ENCODE measurements around the gene ABCD1. TPM values are rescaled to one million over a fixed set of nuclear protein-coding genes. Genes with fewer than 3 reads are reported as not detected.
"Not testable (repeated sequence)": the region's sequence is repeated elsewhere in the genome, so short reads cannot be mapped to it uniquely, and the experiment has no call there.

ABCD1 gene
- total RNA-seq (ENCODE audit: low replicate concordance) = 6.2 and 8.0 TPM in 2 replicates
- long read RNA-seq = 0 reads

DNA sequence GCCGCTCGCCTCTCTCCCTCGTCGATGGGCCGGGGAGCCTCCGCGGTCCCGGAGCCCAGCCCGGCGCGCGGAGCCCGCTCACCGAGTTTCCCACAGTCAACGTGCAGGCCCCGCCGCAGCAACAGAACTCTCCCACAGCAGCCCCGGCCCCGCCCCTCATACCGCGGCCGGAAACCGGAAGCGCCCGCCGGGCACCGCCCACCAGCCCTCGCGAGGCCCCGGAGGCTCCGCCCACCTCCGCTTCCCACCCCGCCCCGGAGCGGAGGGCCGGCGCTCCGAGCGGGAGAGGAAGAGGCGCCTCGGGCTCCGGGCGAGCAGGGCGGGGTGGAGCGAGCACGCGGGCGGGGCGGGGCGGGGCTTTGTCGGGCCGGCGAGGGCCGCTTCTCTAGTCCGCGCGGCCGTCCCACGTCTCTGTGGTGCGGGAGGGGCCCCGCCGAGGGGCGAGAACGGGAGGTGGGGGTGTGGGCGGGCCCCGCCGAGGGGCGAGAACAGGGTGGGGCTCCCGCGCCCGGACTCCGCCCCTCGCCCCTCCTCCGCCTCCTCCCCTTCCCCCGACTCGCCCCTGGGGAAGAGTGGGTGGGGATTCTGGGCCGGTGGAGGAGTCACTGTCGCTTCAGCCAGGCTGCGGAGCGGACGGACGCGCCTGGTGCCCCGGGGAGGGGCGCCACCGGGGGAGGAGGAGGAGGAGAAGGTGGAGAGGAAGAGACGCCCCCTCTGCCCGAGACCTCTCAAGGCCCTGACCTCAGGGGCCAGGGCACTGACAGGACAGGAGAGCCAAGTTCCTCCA lies at the start of gene ABCD1, which contains the start of gene BCAP31:
ABCD1 (plus strand) TSS at position 605 of the 787 bp plus-strand sequence. CDS start 411 bp downstream, outside the sequence.
BCAP31 (minus strand) TSS at position 136 of the 787 bp plus-strand sequence. CDS start 1,143 bp downstream, outside the sequence.
- peaks cover 9% of the 10 kb centered on the region for H3K4me1 Mint-ChIP-seq (ENCODE audit: unreplicated experiment)
- H3K27me3 Mint-ChIP-seq = no peaks in the 10 kb centered on the region
- DNase-seq (ENCODE audit: extremely low spot score, unreplicated experiment) = peak; percentile 93
- H3K36me3 Mint-ChIP-seq = peaks cover 6% of the 10 kb centered on the region
- peak within 1 kb of the TSS; percentile 94 for H3K27ac Mint-ChIP-seq
- no peaks in the 10 kb centered on the region for H3K9me3 Mint-ChIP-seq
- TF ChIP-seq, protein P1, sequence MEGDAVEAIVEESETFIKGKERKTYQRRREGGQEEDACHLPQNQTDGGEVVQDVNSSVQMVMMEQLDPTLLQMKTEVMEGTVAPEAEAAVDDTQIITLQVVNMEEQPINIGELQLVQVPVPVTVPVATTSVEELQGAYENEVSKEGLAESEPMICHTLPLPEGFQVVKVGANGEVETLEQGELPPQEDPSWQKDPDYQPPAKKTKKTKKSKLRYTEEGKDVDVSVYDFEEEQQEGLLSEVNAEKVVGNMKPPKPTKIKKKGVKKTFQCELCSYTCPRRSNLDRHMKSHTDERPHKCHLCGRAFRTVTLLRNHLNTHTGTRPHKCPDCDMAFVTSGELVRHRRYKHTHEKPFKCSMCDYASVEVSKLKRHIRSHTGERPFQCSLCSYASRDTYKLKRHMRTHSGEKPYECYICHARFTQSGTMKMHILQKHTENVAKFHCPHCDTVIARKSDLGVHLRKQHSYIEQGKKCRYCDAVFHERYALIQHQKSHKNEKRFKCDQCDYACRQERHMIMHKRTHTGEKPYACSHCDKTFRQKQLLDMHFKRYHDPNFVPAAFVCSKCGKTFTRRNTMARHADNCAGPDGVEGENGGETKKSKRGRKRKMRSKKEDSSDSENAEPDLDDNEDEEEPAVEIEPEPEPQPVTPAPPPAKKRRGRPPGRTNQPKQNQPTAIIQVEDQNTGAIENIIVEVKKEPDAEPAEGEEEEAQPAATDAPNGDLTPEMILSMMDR (conservative IDR thresholded peaks at IDR 0.05) = no peak
- H3K4me3 Mint-ChIP-seq = peak within 1 kb of the TSS; percentile 90

DNA sequence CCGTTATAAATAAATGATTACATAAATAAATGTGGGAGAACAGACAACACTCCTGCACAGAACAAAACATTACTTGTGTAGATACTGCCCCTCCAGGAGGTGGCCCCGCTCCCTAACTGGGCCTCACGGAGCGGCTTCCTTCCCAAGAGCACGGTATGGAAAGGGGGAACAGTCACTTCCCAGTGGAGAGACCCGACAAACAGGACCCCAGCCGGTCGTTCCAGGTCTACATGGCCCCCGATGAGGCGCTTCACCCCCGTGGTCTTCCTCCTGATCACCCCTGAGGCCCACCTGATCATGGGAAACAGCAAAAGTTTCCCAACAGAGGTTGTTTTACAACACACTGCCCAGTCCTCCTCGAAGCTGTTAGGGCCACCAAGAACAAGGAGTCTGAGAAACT lies 43.5 kb upstream of the ABCD1 start:
- H3K4me3 Mint-ChIP-seq = no peak overlapping the region
- H3K4me1 Mint-ChIP-seq (ENCODE audit: unreplicated experiment) = no peaks in the 10 kb centered on the region
- TF ChIP-seq, protein P1 (conservative IDR thresholded peaks at IDR 0.05) = no peak
- no peak overlapping the region for H3K27ac Mint-ChIP-seq
- peaks cover 10% of the 10 kb centered on the region for H3K9me3 Mint-ChIP-seq
- no peaks in the 10 kb centered on the region for H3K36me3 Mint-ChIP-seq
- peaks cover 3% of the 10 kb centered on the region for H3K27me3 Mint-ChIP-seq
- DNase-seq (ENCODE audit: extremely low spot score, unreplicated experiment) = no peak

DNA sequence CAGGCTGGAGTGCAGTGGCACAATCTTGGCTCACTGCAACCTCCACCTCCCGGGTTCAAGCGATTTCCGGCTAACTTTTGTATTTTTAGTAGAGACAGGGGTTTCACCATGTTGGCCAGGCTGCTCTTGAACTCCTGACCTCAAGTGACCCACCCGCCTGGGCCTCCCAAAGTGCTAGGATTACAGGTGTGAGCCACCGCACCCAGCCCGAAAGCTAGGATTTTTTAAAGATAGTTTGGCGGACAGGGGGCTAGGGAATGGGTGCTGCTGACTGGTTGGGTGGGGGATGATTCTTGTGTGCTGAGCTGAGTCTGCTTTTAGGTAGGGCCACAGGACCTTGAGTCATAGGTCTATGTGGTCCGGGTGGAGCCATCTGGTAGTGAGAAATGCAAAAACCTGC lies 41.2 kb upstream of the ABCD1 start:
- H3K36me3 Mint-ChIP-seq; H3K4me1 Mint-ChIP-seq (ENCODE audit: unreplicated experiment); H3K4me3 Mint-ChIP-seq; H3K9me3 Mint-ChIP-seq; H3K27ac Mint-ChIP-seq; H3K27me3 Mint-ChIP-seq; DNase-seq (ENCODE audit: extremely low spot score, unreplicated experiment): not testable (repeated sequence)

DNA sequence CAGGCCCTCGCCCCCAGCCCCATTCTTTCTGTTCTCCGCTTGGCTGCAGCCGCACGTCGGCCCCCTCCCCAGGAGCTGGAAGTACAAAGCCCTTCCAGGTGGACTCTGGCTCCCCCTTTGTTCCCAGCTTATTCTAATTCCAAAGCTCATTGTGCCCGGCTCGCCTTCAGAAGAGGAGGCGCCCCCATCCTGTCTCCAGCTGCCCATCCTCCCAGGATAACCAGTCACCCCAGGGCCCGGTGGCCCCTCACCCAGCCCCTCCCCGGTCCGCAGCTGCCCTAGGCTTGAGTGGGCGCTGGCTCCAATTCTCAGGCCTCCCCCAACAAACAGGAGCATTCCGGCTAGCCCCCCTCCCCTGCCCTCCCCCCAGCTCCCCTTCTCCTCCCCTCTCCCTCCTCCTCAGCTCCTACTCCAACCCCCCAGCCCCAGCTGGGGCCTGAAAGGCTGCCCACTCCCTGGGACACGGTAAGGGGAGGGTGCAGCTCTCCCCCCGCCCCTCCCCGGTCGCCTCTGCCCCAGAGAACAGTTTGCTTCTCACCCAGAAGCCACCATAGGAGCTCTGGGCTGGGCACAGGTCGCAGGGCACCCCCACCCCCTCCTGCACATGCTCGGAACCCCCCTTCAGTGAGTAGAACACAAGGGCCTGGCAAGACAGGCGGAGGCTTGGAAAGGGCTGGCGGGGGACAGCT lies 40.0 kb upstream of the ABCD1 start:
- H3K27ac Mint-ChIP-seq = no peak overlapping the region
- H3K4me3 Mint-ChIP-seq = no peak overlapping the region
- H3K27me3 Mint-ChIP-seq = peaks cover 6% of the 10 kb centered on the region
- H3K9me3 Mint-ChIP-seq = peaks cover 10% of the 10 kb centered on the region
- H3K4me1 Mint-ChIP-seq (ENCODE audit: unreplicated experiment) = no peaks in the 10 kb centered on the region
- no peaks in the 10 kb centered on the region for H3K36me3 Mint-ChIP-seq
- DNase-seq (ENCODE audit: extremely low spot score, unreplicated experiment) = no peak
- TF ChIP-seq, protein P1 (conservative IDR thresholded peaks at IDR 0.05) = no peak

DNA sequence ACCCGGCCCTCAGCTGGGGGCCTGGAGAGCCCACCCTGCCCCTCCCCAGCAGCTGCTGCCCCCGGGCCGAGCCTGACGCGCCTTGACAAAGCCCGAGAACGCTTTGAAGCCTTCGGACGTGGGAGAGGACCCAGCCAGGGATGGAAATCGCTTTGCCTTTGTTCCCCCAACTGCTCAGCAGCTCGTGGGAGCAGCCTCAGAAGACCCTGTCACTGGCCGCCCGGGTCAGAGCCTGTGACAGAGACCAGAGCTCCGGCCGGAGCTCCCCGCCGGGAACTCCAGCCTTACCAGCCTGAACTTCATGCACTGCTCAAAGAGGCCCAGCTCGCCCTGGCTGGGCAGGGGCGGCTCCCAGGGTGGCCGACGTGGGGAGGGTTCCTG lies 39.5 kb upstream of the ABCD1 start:
- Mint-ChIP-seq H3K27me3 (peaks cover 4% of the 10 kb centered on the region), H3K27ac (no peak overlapping the region), H3K4me1 (ENCODE audit: unreplicated experiment) (no peaks in the 10 kb centered on the region), H3K9me3 (peaks cover 7% of the 10 kb centered on the region), H3K4me3 (no peak overlapping the region), H3K36me3 (no peaks in the 10 kb centered on the region)
- TF ChIP-seq, protein P1 (conservative IDR thresholded peaks at IDR 0.05) = no peak
- DNase-seq (ENCODE audit: extremely low spot score, unreplicated experiment) = no peak

All from type B pancreatic cell (in vitro differentiated cells).